HEK293T (cell line): ENCODE measurements around the gene S100Z.

ENCODE experiments used
- BHLHE40 ChIP-seq: fragments of 450-650 bp; IDR thresholded peaks from 2 replicates; pipeline ENCODE4 v1.6.1; 2016; ENCODE audit warnings: mild to moderate bottlenecking, moderate library complexity, borderline replicate concordance
- ELF4 ChIP-seq: fragments of 450-650 bp; IDR thresholded peaks from 2 replicates; pipeline ENCODE4 v1.6.1; 2017; ENCODE audit warnings: antibody characterized with exemption
- NFRKB ChIP-seq: fragments of 450-650 bp; IDR thresholded peaks from 2 replicates; pipeline ENCODE4 v1.6.1; 2016; ENCODE audit warnings: mild to moderate bottlenecking, moderate library complexity
- PKNOX1 ChIP-seq: fragments of 450-650 bp; IDR thresholded peaks from 2 replicates; pipeline ENCODE4 v1.6.1; 2016
- TARDBP ChIP-seq: fragments of 450-650 bp; IDR thresholded peaks from 2 replicates; pipeline ENCODE4 v1.6.1; 2016
- ZNF384 ChIP-seq: fragments of 450-650 bp; IDR thresholded peaks from 2 replicates; pipeline ENCODE4 v1.6.1; 2016

- no peak for TF ChIP-seq BHLHE40
- TF ChIP-seq ZNF384, result no peak
- TF ChIP-seq ELF4, result no peak
- no peak for TF ChIP-seq PKNOX1
- TF ChIP-seq NFRKB, result no peak
- TF ChIP-seq TARDBP, result no peak
Observed at GRCh38 chr5:76918539-76918938, 68.7 kb downstream of the S100Z start.
